ENCODE data around the gene RC3H1. TPM values are rescaled to one million over a fixed set of nuclear protein-coding genes. Genes with fewer than 3 reads are reported as not detected.
"Not testable (repeated sequence)": the region's sequence is repeated elsewhere in the genome, so short reads cannot be mapped to it uniquely, and the experiment has no call there.

Gene RC3H1
- total and polyA plus RNA-seq, 4 donors, result 4.5 to 51.7 (median 19.7) TPM

GRCh38 chr1:174053826-174054225 is 31.7 kb upstream of the RC3H1 start:
- Histone ChIP-seq H3K27me3 (ENCODE audit: control insufficient read depth in 1 of 2, insufficient read depth in 2 of 2, low read length in 1 of 2) (no peaks in the 10 kb centered on the region), H3K9me3 (ENCODE audit: control insufficient read depth, low read length) (no peaks in the 10 kb centered on the region), H3K4me1 (ENCODE audit: control insufficient read depth in 1 of 2, insufficient read depth in 2 of 2, low read length in 2 of 2) (no peaks in the 10 kb centered on the region), H3K27ac (ENCODE audit: low read depth in 1 of 2, low read length in 2 of 2) (no peak overlapping the region), H3K36me3 (ENCODE audit: control insufficient read depth in 1 of 2, insufficient read depth in 2 of 2, low read length in 1 of 2) (no peaks in the 10 kb centered on the region), H3K4me3 (ENCODE audit: low read length in 2 of 2) (no peak overlapping the region)
- ATAC-seq (ENCODE audit: low FRiP score) (no peak), DNase-seq (no peak)
- intact Hi-C loops (cut with DNase I), result no loop called here

- intact Hi-C loops (cut with DNase I), result no loop called here
- DNase-seq (no peak), ATAC-seq (ENCODE audit: low FRiP score) (no peak)
- H3K27ac ChIP-seq (ENCODE audit: low read depth in 1 of 2, low read length in 2 of 2), result no peak overlapping the region
- WGBS, 2 donors, result 58 to 64% methylated on average over 3 of the region's 3 CpGs
- H3K4me1 ChIP-seq (ENCODE audit: control insufficient read depth in 1 of 2, insufficient read depth in 2 of 2, low read length in 2 of 2), result no peaks in the 10 kb centered on the region
- no peaks in the 10 kb centered on the region for H3K36me3 ChIP-seq (ENCODE audit: control insufficient read depth in 1 of 2, insufficient read depth in 2 of 2, low read length in 1 of 2)
- no peaks in the 10 kb centered on the region for H3K27me3 ChIP-seq (ENCODE audit: control insufficient read depth in 1 of 2, insufficient read depth in 2 of 2, low read length in 1 of 2)
- H3K4me3 ChIP-seq (ENCODE audit: low read length in 2 of 2), result no peak overlapping the region
- H3K9me3 ChIP-seq (ENCODE audit: control insufficient read depth, low read length), result no peaks in the 10 kb centered on the region
These were observed 30.5 kb upstream of the RC3H1 start for GRCh38 chr1:174052621-174053020.

GRCh38 chr1:174051956-174052355 is 29.8 kb upstream of the RC3H1 start:
- H3K9me3 ChIP-seq (ENCODE audit: control insufficient read depth, low read length), result no peaks in the 10 kb centered on the region
- H3K4me3 ChIP-seq (ENCODE audit: low read length in 2 of 2), result no peak overlapping the region
- H3K4me1 ChIP-seq (ENCODE audit: control insufficient read depth in 1 of 2, insufficient read depth in 2 of 2, low read length in 2 of 2), result no peaks in the 10 kb centered on the region
- ATAC-seq (ENCODE audit: low FRiP score), result no peak
- intact Hi-C loops (cut with DNase I), result no loop called here
- WGBS, 2 donors, result 51 to 54% methylated on average over 6 of the region's 6 CpGs
- DNase-seq, result no peak
- no peaks in the 10 kb centered on the region for H3K27me3 ChIP-seq (ENCODE audit: control insufficient read depth in 1 of 2, insufficient read depth in 2 of 2, low read length in 1 of 2)
- no peaks in the 10 kb centered on the region for H3K36me3 ChIP-seq (ENCODE audit: control insufficient read depth in 1 of 2, insufficient read depth in 2 of 2, low read length in 1 of 2)
- no peak overlapping the region for H3K27ac ChIP-seq (ENCODE audit: low read depth in 1 of 2, low read length in 2 of 2)

GRCh38 chr1:174049514-174049913 is 27.4 kb upstream of the RC3H1 start:
- intact Hi-C loops (cut with DNase I), result no loop called here
- Histone ChIP-seq H3K4me1 (ENCODE audit: control insufficient read depth in 1 of 2, insufficient read depth in 2 of 2, low read length in 2 of 2) (no peaks in the 10 kb centered on the region), H3K4me3 (ENCODE audit: low read length in 2 of 2) (no peak overlapping the region), H3K36me3 (ENCODE audit: control insufficient read depth in 1 of 2, insufficient read depth in 2 of 2, low read length in 1 of 2) (no peaks in the 10 kb centered on the region), H3K9me3 (ENCODE audit: control insufficient read depth, low read length) (no peaks in the 10 kb centered on the region), H3K27me3 (ENCODE audit: control insufficient read depth in 1 of 2, insufficient read depth in 2 of 2, low read length in 1 of 2) (no peaks in the 10 kb centered on the region), H3K27ac (ENCODE audit: low read depth in 1 of 2, low read length in 2 of 2) (no peak overlapping the region)
- DNase-seq (no peak), ATAC-seq (ENCODE audit: low FRiP score) (no peak)
- WGBS, 2 donors, result 95 to 96% methylated on average over 2 of the region's 2 CpGs

GRCh38 chr1:174044418-174045222 is 22.5 kb upstream of the RC3H1 start:
- no peaks in the 10 kb centered on the region for H3K36me3 ChIP-seq (ENCODE audit: control insufficient read depth in 1 of 2, insufficient read depth in 2 of 2, low read length in 1 of 2)
- DNase-seq (no peak), ATAC-seq (ENCODE audit: low FRiP score) (no peak)
- intact Hi-C loops (cut with DNase I), result no loop called here
- no peak overlapping the region for H3K4me3 ChIP-seq (ENCODE audit: low read length in 2 of 2)
- H3K27me3 ChIP-seq (ENCODE audit: control insufficient read depth in 1 of 2, insufficient read depth in 2 of 2, low read length in 1 of 2), result no peaks in the 10 kb centered on the region
- no peak overlapping the region for H3K27ac ChIP-seq (ENCODE audit: low read depth in 1 of 2, low read length in 2 of 2)
- H3K9me3 ChIP-seq (ENCODE audit: control insufficient read depth, low read length), result no peaks in the 10 kb centered on the region
- no peaks in the 10 kb centered on the region for H3K4me1 ChIP-seq (ENCODE audit: control insufficient read depth in 1 of 2, insufficient read depth in 2 of 2, low read length in 2 of 2)
- WGBS, 2 donors, result 71 to 73% methylated on average over 4 of the region's 4 CpGs

- H3K27me3 ChIP-seq (ENCODE audit: control insufficient read depth in 1 of 2, insufficient read depth in 2 of 2, low read length in 1 of 2); H3K36me3 ChIP-seq (ENCODE audit: control insufficient read depth in 1 of 2, insufficient read depth in 2 of 2, low read length in 1 of 2); DNase-seq; H3K4me1 ChIP-seq (ENCODE audit: control insufficient read depth in 1 of 2, insufficient read depth in 2 of 2, low read length in 2 of 2); intact Hi-C loops (cut with DNase I); ATAC-seq (ENCODE audit: low FRiP score); H3K27ac ChIP-seq (ENCODE audit: low read depth in 1 of 2, low read length in 2 of 2); H3K9me3 ChIP-seq (ENCODE audit: control insufficient read depth, low read length); H3K4me3 ChIP-seq (ENCODE audit: low read length in 2 of 2): not testable (repeated sequence)
- 66 to 72% methylated on average over 5 of the region's 5 CpGs for WGBS, 2 donors
These were observed 20.4 kb upstream of the RC3H1 start for GRCh38 chr1:174042509-174042908.

- H3K4me3 ChIP-seq (ENCODE audit: low read length in 2 of 2), result no peak overlapping the region
- DNase-seq (no peak), ATAC-seq (ENCODE audit: low FRiP score) (no peak)
- no peaks in the 10 kb centered on the region for H3K36me3 ChIP-seq (ENCODE audit: control insufficient read depth in 1 of 2, insufficient read depth in 2 of 2, low read length in 1 of 2)
- no peak overlapping the region for H3K27ac ChIP-seq (ENCODE audit: low read depth in 1 of 2, low read length in 2 of 2)
- no peaks in the 10 kb centered on the region for H3K4me1 ChIP-seq (ENCODE audit: control insufficient read depth in 1 of 2, insufficient read depth in 2 of 2, low read length in 2 of 2)
- WGBS, 2 donors, result 93 to 96% methylated on average over 1 of the region's 1 CpG
- no peaks in the 10 kb centered on the region for H3K27me3 ChIP-seq (ENCODE audit: control insufficient read depth in 1 of 2, insufficient read depth in 2 of 2, low read length in 1 of 2)
- intact Hi-C loops (cut with DNase I), result no loop called here
- no peaks in the 10 kb centered on the region for H3K9me3 ChIP-seq (ENCODE audit: control insufficient read depth, low read length)
These were observed 19.2 kb upstream of the RC3H1 start for GRCh38 chr1:174041369-174041768.

- 79 to 80% methylated on average over 2 of the region's 2 CpGs for WGBS, 2 donors
- H3K27ac ChIP-seq (ENCODE audit: low read depth in 1 of 2, low read length in 2 of 2), result no peak overlapping the region
- no peak overlapping the region for H3K4me3 ChIP-seq (ENCODE audit: low read length in 2 of 2)
- no peaks in the 10 kb centered on the region for H3K27me3 ChIP-seq (ENCODE audit: control insufficient read depth in 1 of 2, insufficient read depth in 2 of 2, low read length in 1 of 2)
- no peak for DNase-seq
- no peaks in the 10 kb centered on the region for H3K9me3 ChIP-seq (ENCODE audit: control insufficient read depth, low read length)
- H3K36me3 ChIP-seq (ENCODE audit: control insufficient read depth in 1 of 2, insufficient read depth in 2 of 2, low read length in 1 of 2), result no peaks in the 10 kb centered on the region
- intact Hi-C loops (cut with DNase I), result no loop called here
- H3K4me1 ChIP-seq (ENCODE audit: control insufficient read depth in 1 of 2, insufficient read depth in 2 of 2, low read length in 2 of 2), result no peaks in the 10 kb centered on the region
- no peak for ATAC-seq (ENCODE audit: low FRiP score)
These were observed 18.2 kb upstream of the RC3H1 start for GRCh38 chr1:174040387-174040786.

- Histone ChIP-seq H3K4me1 (ENCODE audit: control insufficient read depth in 1 of 2, insufficient read depth in 2 of 2, low read length in 2 of 2) (no peaks in the 10 kb centered on the region), H3K27ac (ENCODE audit: low read depth in 1 of 2, low read length in 2 of 2) (no peak overlapping the region), H3K4me3 (ENCODE audit: low read length in 2 of 2) (no peak overlapping the region), H3K27me3 (ENCODE audit: control insufficient read depth in 1 of 2, insufficient read depth in 2 of 2, low read length in 1 of 2) (no peaks in the 10 kb centered on the region), H3K36me3 (ENCODE audit: control insufficient read depth in 1 of 2, insufficient read depth in 2 of 2, low read length in 1 of 2) (no peaks in the 10 kb centered on the region), H3K9me3 (ENCODE audit: control insufficient read depth, low read length) (no peaks in the 10 kb centered on the region)
- no peak for ATAC-seq (ENCODE audit: low FRiP score)
- 78 to 89% methylated on average over 1 of the region's 1 CpG for WGBS, 2 donors
- intact Hi-C loops (cut with DNase I), result no loop called here
- DNase-seq, result no peak
These were observed 16.9 kb upstream of the RC3H1 start for GRCh38 chr1:174039027-174039426.

Measured in aorta (tissue), 5 donors.